Hematopoietic multipotent progenitor cell treated with erythropoietin and hydrocortisone succinate and interleukin-3 and kit ligand, for 15 days (in vitro differentiated cells): ENCODE results near the gene SLC18A3.

Experiments
- DNase-seq: peaks from one replicate; pipeline ENCODE4 v3.0.0-alpha.2; 2015; ENCODE audit warnings: low spot score

The SLC18A3 gene

DNA sequence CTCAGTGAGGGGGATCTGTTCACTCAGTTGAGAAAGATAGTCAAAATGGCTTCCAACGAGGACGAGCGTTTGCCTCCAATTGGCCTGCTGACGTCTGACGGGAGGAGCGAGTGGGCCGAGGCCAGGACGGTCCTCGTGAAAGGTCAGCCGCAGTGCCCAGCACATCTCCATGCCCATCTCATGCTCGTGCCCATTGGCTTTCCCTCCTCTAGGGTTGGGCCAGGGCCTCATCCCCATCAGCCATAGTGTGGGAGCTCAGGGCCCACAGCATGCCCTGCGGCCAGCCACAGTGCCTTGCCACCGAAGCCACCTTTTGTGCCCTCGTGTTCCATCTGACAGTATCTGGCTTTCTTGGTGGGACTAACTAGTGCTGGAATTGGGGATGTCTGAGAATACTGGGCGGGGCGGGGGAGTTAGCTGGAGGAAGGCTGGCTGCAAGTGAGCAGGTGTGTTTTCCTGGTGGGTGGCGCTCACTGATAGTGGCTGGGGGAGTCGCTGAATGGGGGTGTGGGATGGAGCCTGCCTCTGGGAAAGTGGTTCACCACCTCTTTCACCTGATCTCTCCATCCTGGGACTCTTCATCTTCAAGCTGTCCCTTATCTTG lies 17.6 kb downstream of the SLC18A3 start:
- DNase-seq, result no peak

DNA sequence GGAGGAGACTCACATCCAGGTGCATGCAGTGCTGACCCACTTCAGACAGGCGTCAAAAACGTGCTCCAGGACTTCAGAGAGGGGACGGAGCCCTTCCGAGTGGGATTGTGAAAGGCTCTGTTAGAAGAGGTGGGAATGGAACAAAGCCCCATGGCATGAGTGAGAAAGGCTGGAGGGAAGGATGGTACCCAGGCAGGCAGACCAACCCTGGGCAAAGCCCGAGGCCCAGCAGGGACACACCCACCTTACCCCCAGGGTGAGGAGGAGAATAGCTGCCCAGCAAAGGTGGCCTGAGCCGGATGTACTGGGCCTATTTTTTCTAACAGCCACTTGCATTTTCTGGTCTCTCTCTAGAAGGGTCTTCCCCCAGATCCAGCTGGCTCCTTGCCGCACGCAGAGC lies 18.5 kb downstream of the SLC18A3 start:
- DNase-seq, result no peak

DNA sequence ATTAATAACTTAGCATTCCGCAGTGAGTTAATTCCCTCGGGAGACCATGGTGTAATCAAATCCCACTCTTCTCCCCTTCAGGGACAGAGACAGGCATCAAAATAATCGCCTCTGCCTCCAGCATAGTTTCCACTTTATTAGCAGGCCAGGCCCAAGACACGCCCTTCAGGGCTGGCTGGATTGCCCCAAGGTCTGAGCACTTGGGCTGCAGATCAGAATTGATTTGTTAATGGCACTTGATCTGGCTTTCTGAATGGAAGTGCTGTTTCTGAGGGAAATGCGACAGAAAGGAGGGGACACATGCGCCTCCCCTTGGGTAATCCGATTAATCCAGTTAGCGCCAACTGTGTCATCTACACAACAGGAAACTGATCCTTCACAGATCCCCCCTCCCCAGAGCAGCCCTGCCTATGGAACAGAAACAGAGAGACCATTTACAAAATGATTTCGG lies 19.3 kb downstream of the SLC18A3 start:
- DNase-seq, result no peak

DNA sequence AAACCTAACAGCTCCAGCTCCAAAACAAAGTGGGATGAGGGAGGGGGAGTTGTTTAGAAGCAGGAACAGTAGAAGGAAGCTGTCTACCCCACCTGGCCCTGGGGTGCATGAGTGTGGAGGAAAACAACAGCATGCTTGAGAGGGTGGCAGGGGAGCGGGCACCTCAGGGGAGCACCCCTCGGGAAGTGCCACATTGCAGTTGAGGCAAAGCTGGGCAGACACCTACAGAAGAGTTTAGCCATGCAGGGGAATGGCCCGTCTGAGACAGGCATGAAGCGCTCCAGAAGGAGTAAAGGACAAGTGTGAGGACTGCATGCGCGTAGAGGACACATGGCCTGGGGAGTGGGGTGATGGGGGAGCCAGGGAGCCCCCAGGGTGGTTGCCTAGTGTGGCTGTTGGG lies 21.9 kb downstream of the SLC18A3 start:
- DNase-seq, result no peak

DNA sequence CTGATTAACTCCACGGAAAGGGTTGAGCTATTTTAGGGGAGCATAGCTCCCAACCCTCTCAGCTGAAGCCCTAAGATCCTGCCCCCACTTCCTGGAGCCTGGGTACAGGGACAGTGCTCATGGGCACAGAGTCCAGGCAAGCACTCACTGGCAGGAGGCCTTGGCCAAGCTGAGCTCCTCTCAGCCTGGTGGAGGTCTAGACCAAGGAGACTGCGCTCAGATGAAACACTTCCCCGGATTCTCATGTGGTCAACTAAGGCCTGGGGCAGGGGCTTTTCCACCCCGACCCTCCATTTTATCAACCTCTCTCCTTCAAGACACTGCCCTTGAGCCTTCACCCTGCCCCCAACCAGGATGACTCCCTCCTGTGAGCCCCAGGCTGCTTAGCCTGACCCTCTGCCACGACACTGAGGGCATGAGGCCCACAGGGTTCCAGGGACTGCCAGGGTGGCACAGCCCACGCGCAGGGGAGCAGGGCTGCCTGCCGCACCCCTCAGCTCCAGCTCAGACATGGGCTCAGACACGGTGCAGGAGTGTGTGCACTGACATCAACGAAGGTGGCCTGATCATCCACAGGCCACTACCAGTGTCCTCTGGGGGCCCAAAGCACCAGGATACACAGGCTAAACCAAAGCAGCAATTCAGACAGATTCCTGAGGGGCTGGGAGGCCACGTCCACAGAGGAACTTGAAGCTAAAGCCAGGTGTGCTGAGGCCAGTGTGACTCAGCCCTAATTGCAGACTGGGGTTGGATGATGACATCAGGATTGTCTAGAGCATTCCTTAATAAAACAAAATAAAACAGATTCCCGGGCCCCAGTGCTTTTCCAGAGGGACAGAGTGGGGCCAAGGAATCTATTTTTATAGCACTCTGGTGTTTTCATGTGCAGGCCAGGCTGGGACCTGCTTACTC lies 22.6 kb downstream of the SLC18A3 start:
- no peak for DNase-seq

DNA sequence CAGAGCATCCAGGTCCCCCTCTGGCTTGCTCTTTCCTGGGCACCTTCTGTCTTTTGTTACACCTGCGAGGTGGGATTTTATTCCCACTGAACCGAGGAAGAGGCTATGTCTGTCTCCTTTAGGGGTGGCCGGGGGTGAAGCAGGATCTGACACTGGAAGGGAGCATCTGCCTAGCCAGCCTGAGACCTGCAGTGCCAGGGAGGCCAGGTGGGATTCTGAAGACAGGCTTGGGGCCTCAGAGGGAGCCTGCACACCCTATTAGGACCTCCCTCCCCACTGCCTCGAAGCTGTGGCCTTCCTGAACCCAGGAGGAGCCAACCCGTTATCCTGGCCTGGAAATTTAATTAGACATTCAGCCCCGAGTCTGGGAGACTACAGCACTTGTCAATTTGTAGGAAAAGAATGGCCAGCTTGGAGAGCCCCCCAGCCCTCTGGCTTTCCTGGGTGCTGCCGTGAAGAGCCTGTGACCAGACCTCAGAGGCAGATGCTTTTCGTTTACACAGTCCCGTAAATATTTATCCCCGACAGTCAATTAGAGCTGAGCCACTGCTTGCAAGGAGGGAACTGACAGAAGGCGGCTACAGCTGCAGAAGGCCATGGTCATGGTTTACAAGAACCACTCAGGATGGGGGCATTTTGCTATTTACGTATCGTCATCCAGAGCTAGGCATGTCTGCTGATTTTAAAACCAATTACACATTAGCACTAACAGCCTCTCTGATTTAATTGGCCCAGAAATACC lies 23.4 kb downstream of the SLC18A3 start:
- no peak for DNase-seq

DNA sequence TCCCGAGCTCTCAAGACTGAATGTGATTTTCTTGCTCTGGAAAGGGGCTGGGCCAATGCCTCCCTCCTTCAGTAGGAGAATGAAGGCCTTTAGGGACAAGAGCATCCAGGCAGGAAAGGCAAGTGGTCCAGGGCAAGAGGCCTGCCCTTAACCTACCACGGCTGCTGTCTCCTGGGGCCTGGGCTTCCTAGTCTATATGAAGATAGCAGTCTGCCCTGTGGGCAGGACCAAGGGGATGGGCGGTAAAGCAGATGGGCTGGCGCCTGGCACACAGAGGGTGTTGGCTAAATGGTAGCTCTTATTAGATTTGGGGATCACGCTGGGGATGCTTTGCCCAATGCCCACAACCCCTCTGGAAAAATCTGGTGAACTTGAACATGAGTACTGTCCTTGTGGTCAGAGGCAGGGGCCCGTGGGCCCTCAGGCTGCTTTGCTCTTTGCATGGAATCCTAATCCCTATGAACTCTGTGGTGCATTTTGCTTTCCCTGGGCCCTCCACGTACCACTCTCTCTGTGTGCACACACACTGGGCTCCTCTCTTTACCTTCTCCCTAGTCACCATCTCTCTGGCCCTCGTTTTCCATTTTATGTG lies 24.1 kb downstream of the SLC18A3 start:
- DNase-seq, result no peak

DNA sequence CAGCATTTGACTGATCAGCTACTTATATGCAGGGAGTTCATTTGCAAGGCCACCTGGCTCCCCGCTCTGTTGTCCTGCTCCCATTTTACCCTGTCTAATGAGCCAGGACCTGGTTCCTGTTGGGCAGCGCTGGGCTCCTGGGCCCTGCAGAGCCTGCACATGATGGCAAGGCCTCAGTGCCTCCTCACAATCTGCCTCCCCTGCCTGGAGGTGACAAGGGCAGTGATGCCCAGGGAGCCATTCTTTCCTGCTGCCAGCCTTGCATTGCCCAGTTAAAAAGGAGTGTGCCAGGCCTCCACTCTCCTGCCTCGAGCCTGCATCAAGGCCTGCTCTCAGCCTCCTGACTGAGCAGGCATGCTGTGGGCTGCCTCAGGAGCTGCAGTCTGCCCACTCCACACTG lies 32.2 kb downstream of the SLC18A3 start:
- no peak for DNase-seq

DNA sequence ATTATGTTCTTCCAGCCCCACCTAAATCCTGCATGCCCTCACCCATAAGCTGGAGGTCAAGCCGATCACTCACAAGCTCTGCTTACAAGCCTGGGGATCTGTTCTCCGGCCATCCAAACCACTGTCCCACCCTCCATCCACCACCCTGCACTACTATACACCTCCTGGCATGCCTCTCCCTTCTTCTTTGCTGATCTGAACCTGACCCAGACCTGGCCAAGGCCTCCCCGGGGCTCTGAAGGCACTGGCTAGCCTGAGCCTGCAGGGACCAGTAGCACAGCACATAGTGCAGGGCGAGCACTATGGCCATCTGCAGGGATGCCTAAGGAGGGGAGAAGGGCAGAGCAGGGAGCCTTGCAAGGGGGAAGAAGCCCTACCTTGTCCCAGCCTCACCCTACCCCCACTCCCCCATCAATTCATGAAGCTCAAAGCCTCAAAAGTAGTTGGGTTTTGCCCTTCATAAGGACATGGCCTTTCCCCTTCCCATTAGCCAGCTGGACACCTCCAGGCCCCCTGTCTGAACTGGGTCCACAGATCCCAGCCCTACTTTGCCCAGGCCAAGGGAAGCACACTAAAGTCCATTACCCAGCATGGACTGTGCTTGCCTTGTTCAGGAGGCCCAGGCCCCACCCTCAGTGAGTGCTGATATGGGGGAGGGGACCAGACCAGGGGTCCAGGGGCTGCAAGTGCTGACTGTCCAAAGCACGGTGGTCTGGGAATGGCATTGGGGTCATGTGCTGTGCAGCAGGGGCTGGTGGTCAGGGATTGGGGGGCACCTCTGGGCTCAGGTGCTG lies 33.3 kb downstream of the SLC18A3 start:
- DNase-seq, result no peak

DNA sequence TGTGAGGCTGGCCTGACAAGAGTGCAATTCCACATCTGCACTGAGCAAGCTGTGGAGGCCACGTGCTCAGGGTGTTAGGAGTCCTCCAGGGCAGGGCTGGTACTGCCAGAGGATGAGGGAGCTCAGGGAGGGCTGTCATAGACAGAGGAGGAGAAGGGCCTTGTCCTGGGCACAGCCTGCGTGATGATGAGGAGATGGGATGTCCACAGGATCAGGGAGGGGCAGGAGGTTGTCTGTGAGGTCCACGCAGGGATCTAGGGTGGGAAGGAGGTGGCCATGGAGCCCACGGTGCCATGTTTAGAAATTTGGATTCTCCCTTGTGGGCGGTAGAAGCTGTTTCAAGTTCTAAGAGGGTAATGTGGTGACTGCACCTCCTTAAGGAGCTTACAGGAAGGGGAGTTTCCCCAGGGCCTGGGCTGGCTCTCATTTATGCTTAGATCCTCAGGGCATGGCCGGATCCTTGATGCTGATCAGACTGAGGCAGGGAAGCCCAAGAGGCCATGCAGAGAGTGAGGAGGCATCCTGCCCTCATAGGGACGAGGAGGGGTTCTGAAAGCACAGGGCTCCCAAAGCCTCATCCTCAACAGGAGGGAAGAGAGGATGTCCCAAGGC lies 34.0 kb downstream of the SLC18A3 start:
- DNase-seq, result no peak

DNA sequence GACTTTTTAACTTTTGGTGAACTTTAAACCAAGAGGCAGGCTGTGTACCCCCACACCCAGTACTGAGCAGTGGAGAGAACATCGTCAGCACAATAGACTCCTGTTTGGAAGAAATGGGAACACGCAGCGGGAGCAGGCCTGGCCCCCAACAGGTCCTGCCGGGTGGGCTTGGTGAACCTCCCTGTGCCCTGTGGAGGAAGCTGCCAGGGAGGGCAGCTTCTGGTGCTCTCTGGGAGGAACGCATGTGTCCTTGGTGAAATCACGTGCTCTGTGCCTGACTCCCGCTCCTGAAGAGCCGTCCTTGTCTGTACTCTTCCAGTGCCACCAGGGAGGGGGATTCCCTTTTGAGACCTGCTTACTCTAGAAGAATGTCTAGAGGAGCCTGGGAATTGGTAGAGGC lies 35.3 kb downstream of the SLC18A3 start:
- DNase-seq, result no peak

DNA sequence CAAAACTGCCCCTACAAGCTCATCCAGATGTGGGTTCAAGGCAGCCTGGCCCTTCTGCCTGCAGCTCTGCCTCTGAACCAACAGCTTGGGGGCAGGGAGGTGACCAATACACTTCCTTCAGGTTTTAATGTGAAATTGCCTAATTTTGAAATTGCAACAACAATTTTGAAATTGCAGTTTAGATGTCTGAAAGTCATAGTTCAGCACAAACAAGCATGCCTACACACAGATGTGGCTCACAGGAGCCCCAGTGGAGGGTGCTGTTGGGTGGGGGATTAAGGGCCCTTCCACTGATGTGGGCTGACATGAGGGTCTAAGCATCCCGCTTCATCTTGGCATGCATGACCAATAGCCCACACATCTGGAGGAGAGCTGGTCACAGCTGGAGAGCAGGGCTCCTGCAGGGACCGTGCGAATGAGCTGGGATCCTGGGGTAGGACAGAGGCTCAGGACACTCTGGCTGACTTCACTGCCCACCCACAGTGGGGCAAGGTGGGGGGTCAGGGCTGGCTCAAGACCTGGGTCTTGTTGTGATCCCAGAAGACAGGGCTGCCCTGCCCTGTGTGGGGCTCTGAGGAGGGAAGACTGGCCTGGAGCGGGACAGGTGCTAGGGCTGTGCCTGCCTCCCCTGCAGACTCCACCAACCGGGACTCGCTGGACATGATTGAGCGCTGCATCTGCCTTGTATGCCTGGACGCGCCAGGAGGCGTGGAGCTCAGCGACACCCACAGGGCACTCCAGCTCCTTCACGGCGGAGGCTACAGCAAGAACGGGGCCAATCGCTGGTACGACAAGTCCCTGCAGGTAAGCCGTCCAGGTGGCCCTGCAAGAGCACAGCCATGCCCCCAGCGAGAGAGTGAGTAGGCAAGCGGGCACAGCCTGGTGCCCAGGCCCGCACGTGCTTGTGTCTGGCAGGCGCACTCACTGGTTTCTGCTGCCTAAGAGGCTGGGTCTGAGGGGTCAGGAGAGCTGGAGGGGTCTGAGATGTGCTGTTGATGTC lies 36.1 kb downstream of the SLC18A3 start:
- no peak for DNase-seq

DNA sequence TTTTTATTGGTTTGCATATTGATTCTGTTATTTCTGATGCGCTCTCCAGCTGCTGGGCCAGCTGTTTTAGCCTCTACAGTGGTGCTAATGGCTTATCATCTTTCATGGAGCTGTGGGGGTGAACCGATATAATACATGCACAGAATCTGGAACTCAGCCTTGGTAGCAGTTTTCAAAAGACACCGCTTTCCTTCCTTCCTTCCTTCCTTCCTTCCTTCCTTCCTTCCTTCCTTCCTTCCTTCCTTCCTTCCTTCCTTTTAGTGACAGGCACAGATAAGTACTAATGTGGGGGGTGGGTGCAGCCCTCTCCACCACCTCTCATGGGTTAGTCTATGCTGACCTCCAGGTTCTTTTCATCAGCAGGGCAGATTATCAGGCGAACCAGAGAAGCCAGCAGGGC lies 37.4 kb downstream of the SLC18A3 start:
- DNase-seq, result no peak

DNA sequence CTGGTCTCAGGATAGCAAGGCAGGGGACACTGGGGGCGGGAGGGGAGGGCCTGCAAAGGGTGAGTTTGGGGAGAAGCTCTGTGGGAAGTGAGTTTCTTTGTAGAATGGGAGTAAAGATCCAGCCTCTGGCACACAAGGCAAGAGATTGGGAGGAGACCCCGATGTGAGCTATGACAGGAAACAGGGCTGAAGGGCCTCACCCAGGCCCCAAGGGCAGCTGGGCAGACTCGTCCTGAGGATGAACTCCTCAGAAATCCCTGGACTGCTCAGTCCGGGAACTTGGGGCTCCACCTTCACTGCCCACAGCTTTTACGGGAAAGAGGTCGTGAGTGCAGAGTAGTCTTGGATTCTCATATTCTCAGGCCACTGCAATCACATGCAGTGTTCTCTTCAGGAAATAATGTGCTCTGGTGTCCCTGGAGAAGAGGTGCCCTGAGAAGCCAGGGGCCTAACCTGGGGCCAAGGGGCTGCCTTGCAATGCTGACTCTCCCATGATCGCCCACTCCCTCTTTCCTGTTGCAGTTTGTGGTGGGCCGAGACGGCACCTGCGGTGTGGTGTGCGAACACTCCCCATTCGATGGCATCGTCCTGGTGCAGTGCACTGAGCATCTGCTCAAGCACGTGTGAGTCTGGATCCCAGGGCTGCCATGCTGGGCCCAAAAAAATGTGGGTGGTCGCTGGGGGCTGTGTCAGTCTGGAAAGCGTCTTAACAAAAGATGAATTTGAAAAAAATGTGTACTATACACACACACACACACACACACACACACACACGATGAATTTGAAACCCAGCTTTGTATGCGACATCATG lies 38.1 kb downstream of the SLC18A3 start:
- DNase-seq, result no peak

DNA sequence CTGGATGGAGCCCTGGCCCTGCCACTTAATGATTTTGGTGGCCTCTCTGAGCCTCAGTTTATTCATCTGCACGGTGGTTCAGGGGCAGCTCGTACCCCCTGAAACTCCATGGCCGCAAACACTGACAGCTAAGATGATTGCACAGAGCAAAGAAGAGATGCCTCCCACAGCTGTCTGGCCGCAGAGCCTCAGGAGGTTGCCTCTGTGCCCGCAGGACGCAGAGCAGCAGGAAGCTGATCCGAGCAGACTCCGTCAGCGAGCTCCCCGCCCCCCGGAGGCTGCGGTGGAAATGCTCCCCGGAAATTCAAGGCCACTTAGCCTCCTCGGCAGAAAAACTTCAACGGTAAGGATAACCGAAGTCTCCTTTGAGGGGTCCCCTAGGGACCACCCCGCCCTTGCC lies 39.2 kb downstream of the SLC18A3 start:
- no peak for DNase-seq

DNA sequence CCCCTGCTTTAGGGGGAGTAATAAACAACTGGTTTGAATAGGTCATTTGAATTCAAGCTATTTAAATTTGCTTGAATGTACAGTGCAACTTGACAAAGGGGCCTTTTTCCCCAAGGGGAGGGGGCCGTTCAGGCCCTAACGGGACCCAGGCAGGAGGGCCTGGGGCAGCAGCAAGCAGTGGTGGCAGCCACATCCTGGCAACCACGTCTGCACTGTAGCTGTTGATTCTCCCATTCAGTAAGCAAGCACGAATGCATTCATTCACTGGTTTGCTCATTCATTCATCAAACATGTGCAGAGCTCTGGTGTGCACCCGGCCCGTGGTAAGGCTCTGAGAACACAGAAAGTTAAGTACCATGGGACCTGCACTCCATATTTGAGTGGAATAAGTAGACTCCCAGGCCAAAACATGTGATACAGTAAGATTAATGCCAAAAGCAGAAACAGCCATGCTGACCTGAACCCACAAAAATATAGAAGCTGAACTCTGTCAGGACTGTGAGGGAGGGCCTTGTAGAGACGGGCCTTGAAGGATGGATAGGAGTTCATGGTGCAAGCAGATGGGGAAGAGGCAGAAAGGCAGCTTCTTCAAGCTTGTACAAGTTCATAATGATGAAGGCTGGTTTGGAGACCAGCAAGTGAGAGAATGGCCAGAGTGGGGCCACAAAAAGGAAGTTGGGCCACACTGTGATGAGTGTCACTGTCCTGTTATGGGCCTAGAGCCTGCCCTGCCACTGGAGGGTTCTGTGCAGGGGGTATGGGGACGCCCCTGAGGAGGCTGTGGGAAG lies 40.0 kb downstream of the SLC18A3 start:
- no peak for DNase-seq

DNA sequence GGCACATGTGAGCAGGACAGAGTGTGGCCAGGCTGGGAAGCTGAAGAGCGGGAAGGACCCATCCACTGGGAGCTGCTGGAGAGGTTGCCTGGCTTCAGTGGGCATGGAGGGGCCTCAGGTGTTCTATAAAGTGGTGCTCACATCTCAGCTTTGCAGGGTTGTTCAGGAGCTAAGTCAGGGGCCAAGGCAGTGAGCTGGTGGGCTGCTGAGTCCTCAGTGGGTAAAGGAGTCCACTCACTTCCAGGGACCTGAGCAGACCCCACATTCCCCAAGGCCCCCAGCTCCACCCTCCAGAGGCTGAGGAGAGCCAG lies 40.6 kb downstream of the SLC18A3 start:
- no peak for DNase-seq

DNA sequence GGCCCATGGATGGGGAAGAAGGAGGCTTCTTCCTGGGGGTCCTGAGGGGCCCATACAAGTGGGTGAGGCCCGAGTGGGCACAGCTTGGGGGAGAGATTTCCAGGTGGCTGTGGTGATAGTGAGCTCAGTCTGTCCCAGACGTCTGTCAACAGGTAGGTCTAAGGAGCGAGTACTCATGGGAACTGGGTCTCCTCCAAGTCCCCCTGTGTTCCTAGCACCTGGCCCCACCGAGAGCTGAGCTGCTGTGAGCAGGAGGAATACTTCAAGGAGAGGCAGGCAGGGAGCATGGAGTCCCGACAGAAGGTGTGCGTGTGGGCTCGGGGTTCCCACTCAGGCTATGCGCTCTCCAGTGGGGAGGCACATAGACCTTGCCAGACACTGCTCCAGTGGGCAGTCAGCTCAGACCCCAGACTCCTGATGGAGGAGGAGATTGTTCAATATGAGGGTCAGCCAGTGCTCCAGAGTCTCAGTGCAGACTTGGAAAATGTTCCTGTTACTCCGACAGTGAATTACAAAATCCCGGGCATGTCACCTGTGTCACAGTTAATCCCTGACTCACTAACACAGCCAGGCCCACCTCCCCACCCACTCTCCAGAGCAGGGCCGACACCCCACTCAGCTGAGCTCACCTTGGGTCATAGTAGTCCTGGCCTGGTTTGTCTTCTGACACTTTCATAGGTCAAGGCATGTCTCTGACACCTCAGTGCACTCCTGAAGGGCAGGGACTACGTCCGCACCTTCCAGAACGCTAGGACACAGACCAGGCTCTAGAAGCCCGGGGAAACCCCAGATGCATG lies 41.1 kb downstream of the SLC18A3 start:
- DNase-seq, result no peak
